Right lung (tissue), 5 donors: ENCODE data around the gene SELENOO. TPM values are rescaled to one million over a fixed set of nuclear protein-coding genes. Genes with fewer than 3 reads are reported as not detected.

Source experiments
- DNase-seq, 2 donors: peaks; one replicate each; pipeline ENCODE4 v3.0.0-alpha.2; 2013
- polyA plus RNA-seq, 5 donors: library from polyadenylated mRNA; unstranded; fragments of 120-200 nt; gene quantifications; one replicate each; pipeline versions ENCODE4 v1.2.1 to v1.2.3, GENCODE V29; 2013; ENCODE audit warnings: inconsistent platforms in 1 of 5, low replicate concordance in 1 of 5; ENCODE audit not compliant: insufficient read length in 5 of 5, insufficient read depth in 1 of 5

The SELENOO gene
- polyA plus RNA-seq, 5 donors = 14.0 to 31.3 (median 22.2) TPM

- DNase-seq = no peak
Measured at GRCh38 chr22:50170453-50171318, 30.1 kb upstream of the SELENOO start, which contains the start of gene PANX2. TSS of gene PANX2 (plus strand) at chr22:50170731. CDS start at chr22:50170731, 0 bp downstream.

DNA sequence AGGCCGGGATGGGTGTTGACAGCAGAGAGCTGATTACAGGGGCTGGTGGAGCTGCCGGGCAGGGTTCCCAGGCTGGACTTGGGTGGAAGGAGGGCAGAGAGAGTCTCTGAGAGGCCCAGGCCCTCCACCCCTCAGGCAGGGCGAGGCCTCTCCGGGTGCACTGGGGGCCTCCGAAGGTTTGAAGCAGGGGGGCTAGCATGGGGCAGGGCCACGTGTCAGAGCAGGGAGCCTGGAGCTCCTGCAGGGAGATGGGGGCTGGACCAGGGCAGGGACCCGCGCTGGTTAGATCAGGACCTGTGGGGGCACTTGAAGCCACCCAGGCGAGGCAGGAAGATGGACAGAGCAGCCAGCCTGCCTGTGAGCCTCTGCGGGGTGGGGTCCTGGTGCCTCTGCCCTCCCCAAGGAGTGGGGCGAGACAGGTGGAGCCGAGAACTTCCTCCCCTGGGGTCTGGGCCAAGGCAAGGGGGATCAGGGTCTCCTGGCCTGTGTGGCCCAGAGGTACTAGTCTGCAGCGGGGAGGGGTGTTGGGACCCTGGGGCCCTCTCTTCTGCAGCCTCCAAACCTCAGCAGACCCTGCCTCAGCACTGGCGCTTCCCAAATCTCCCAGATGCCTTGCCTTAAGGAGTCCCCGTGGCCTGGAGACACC is 29.4 kb upstream of the SELENOO start:
- DNase-seq = no peak

DNA sequence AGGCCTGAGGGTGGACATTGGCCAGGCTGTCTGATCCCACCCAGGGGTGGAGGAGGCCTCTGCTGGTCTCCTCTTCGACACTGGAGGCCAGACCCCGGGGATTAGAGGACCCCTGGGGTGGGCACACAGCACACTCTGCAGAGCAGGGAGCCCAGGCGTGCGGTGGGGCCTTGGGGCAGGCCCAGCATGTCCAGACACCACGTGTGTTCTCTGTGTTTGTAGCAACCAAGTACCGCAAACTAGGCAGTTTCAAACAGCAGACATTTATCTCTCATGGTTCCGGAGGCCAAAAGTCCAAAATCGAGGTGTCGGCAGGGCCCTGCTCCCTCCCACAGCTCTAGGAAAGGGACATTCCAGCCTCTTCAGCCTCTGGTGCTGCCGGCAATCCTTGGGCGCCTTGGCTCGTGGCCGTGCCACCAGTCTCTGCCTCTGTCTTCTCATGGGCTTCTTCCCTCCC is 28.8 kb upstream of the SELENOO start:
- DNase-seq = no peak

DNA sequence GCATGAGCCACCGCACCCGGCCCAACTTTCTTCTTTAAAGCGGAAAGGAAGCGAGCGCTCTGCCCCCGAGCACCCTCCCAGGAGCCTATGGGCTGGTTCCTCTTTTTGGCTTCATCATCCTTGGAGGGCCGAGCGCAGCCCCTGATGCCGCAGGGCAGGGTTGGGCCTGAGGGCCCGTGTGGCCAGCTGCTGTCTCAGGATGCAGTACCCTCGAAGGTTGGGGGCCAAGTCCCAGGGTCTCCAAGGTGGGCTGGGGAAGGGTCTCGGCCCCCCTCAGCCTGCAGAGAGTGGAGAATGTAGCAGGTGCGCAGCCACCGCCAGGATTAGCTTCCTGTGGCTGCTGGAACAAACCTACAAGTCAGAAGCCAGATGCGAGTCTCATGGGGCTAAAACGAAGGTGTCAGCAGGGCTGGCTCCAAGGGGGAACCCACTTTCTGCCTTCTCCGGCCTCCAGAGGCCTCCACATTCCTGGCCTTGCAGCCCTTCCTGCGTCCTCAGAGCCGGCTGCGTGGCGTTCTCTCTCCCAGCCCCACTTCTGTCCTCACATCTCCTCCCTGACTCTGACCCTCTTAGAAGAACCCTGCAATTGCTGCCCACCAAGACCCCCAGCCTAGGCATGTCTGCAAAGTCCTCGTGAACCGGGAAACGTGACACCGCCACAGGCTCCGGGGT is 27.4 kb upstream of the SELENOO start:
- DNase-seq = no peak

DNA sequence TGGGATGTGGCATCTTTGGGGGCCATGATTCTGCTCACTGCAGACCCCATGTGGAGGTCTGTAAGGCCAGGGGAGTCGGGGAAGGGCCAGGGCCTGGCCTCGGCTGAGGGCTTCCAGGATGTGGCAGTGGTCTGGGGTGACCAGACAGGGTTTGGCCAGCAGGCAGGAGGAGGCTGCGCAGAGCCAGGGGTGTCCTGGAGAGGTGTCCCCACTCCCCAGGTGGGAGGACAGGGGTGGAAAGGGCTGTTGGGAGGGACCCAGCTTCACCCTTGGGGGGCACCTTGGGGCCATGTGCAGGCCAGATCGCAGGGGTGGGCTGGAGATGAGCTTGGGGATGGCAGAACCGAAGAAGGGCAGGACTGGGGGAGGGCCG is 26.8 kb upstream of the SELENOO start:
- DNase-seq = no peak

GRCh38 chr22:50174382-50175190 is 26.2 kb upstream of the SELENOO start:
- DNase-seq = no peak

DNA sequence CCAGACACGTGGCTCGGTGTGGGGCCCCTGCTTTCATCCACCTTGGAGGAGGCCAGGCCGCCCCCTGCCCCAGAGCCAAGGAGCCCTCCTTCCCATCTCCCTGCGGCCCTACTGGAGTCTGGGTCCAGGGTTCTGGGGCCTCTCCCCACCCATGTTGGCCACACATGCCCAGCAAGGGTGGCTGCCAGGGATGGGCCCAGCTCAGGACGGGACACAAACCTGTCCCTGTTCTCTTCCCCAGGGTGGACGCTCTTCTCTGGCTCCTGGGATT is 25.7 kb upstream of the SELENOO start:
- DNase-seq = no peak

- DNase-seq = no peak
Measured at GRCh38 chr22:50175921-50176849, 24.6 kb upstream of the SELENOO start.

GRCh38 chr22:50176850-50177536 is 23.8 kb upstream of the SELENOO start:
- DNase-seq = no peak

GRCh38 chr22:50177537-50178470 is 23.0 kb upstream of the SELENOO start:
- DNase-seq = no peak

DNA sequence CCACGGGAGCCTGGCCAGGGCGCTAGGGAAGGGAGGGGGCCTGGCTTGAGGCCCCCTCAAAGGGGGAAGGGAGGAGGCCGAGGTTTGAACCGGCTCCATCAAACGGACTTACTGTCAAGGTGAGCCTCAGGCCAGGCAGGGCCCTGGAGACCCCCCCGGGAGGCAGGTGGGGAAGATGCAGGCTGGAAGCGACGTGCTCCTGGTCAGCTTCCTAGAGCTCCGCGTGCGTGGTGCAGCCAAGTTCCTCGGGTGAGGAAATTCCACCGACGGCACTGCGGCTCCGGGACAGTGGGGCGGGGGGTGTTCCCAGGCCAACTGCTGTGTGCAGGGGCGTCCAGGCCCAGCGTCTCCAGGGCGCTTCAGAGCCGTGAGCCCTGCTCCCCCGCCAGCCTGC is 22.3 kb upstream of the SELENOO start:
- no peak for DNase-seq

GRCh38 chr22:50178871-50179869 is 21.6 kb upstream of the SELENOO start:
- DNase-seq = no peak

DNA sequence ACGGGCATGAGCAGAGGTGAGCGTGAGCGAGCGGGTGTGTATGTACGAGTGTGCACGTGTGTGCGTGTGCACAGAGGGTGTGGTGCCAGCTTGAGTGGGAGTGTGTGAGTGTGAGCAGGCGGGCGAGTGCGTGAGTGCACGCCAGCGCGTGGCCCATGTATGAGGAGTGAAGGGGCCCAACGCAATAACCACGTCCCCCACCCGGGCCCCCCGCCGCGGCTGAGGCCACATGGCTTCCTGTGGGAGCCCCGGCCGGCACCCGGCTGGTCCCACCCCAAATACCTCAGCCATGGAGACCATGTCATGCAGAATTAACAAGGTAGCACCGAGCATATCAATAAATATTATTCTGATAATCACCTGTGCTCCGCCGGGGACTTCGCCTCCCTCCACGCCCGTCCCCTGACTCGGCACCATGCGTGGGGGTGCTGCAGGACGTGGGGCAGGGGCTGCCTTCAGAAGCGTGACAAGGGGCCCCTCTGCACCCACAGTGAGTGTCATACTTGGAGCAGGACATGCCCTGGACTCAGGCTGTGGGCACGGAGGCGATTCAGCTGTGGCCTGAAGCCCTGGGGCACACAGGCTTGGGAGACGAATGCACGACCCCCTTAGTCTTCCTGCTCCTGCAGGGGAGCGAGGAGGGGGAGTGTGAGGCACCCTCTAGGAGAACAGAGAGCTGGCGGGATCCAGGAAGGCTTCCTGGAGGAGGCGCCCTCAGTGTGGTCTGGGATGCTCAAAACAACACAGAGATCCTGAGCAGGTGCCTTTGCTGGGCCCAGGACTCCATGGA is 20.7 kb upstream of the SELENOO start:
- no peak for DNase-seq

- DNase-seq = no peak
Measured at GRCh38 chr22:50180727-50181521, 19.9 kb upstream of the SELENOO start.

DNA sequence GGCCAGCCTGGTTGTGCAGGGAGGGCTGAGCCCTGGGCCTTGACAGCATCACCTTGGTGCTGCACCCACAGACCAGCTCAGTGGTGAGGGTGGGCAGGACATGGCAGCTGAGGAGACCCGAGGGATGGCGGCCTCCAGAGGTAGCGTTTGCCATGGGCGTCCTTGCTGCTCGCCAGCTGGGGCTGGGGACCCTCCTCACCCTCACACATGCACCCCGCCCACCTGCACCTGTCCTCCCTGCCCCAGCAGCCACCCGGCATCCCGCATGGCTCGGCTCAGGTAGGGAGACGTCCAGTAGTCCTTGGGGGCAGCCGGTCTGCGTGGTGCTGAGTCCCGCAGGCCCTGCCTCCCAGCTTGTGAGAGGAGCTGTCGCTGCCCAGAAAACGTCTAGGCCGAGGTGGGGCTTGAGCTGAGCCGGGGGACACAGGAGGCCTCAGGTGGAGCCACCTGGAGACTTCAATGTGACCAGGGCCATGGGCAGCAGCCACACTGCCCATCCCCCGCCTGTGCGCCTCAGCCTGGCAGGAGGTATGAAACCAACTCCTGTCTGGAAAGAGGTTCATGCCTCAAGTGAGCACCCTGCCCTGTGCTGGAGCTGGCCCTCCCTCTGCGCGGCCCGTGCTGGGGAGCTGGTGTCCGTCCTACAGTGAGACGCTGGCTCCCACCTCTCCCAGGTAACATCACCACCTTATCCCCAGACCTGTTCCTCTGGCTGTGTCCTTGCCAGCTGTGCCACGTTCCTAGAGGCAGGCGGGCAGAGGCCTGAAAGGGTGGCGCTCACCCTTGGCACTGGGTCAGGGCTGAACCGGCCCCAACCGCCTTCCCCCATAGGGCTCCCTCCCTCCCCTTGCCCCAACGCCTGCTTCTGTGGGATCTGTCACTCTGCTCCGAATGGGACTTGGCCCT is 18.4 kb upstream of the SELENOO start:
- DNase-seq = no peak
